GM23338 (cell line): ENCODE measurements around the gene TFAP2E. TPM values are rescaled to one million over a fixed set of nuclear protein-coding genes. Genes with fewer than 3 reads are reported as not detected.

Experiments used
- ATAC-seq: fragments of 200-7000 bp; cut with Tn5 transposase; 3 replicates; pipeline ENCODE4 v1.9.1; 2020
- DNase-seq: peaks from one replicate; pipeline ENCODE4 v3.0.0-alpha.2; 2015; ENCODE audit warnings: low spot score
- H2AFZ ChIP-seq: fragments of 200-600 bp; sonication (generic); 2 replicates; pipeline ENCODE4 v1.8.0; 2016; ENCODE audit warnings: antibody characterized with exemption, mild to moderate bottlenecking, moderate library complexity
- H3F3A ChIP-seq: fragments of 200-600 bp; sonication (generic); replicated peaks from 2 replicates; pipeline ENCODE4 v1.8.0; 2017; ENCODE audit warnings: antibody characterized with exemption, mixed run types, low read depth
- H3K27ac ChIP-seq: fragments of 200-600 bp; sonication (generic); 2 replicates; pipeline ENCODE4 v1.6.1; 2016; ENCODE audit warnings: low read depth
- H3K27me3 ChIP-seq: fragments of 200-600 bp; sonication (generic); 2 replicates; pipeline ENCODE4 v1.8.0; 2016; ENCODE audit warnings: mild to moderate bottlenecking, mixed run types, moderate library complexity; ENCODE audit not compliant: insufficient read depth
- H3K36me3 ChIP-seq: fragments of 200-600 bp; sonication (generic); 2 replicates; pipeline ENCODE4 v1.8.0; 2016; ENCODE audit warnings: mild to moderate bottlenecking; ENCODE audit not compliant: insufficient read depth
- H3K4me1 ChIP-seq: fragments of 200-600 bp; sonication (generic); 2 replicates; pipeline ENCODE4 v1.8.0; 2016; ENCODE audit warnings: mild to moderate bottlenecking, moderate library complexity; ENCODE audit not compliant: insufficient read depth
- H3K4me2 ChIP-seq: fragments of 200-600 bp; sonication (generic); 2 replicates; pipeline ENCODE4 v1.7.1; 2017; ENCODE audit warnings: mixed run types
- H3K4me3 ChIP-seq: fragments of 200-600 bp; sonication (generic); 2 replicates; pipeline ENCODE4 v1.6.1; 2016; ENCODE audit warnings: mixed run types
- H3K79me2 ChIP-seq: fragments of 200-600 bp; sonication (generic); replicated peaks from 2 replicates; pipeline ENCODE4 v1.8.0; 2017; ENCODE audit warnings: mild to moderate bottlenecking; ENCODE audit not compliant: insufficient read depth
- H3K9me2 ChIP-seq: fragments of 200-600 bp; sonication (generic); 2 replicates; pipeline ENCODE4 v1.8.0; 2017; ENCODE audit not compliant: insufficient read depth
- H4K20me1 ChIP-seq: fragments of 200-600 bp; sonication (generic); replicated peaks from 2 replicates; pipeline ENCODE4 v1.8.0; 2017; ENCODE audit warnings: mild to moderate bottlenecking; ENCODE audit not compliant: insufficient read depth
- H3K27ac Mint-ChIP-seq: 2 replicates; pipeline ENCODE4 v1.8.0; 2020; ENCODE audit warnings: inconsistent platforms, mild to moderate bottlenecking, moderate library complexity, mixed read lengths
- H3K27me3 Mint-ChIP-seq: 3 replicates; pipeline ENCODE4 v1.8.0; 2022; ENCODE audit warnings: low read depth, mild to moderate bottlenecking, moderate library complexity, mixed read lengths, inconsistent platforms; ENCODE audit not compliant: insufficient read depth, poor library complexity
- H3K36me3 Mint-ChIP-seq: 3 replicates; pipeline ENCODE4 v1.8.0; 2021; ENCODE audit warnings: low read depth, mild to moderate bottlenecking, inconsistent platforms, moderate library complexity, mixed read lengths
- H3K4me1 Mint-ChIP-seq: 3 replicates; pipeline ENCODE4 v1.8.0; 2020; ENCODE audit warnings: mild to moderate bottlenecking, inconsistent platforms, mixed read lengths
- H3K4me3 Mint-ChIP-seq: 3 replicates; pipeline ENCODE4 v1.8.0; 2021; ENCODE audit warnings: moderate library complexity, mild to moderate bottlenecking, inconsistent platforms, mixed read lengths
- H3K9me3 Mint-ChIP-seq: 3 replicates; pipeline ENCODE4 v1.8.0; 2020; ENCODE audit warnings: moderate library complexity, mild to moderate bottlenecking, inconsistent platforms, mixed read lengths
- CREB1 ChIP-seq: fragments of 250-450 bp; sonication (Bioruptor Pico); IDR thresholded peaks from 2 replicates; pipeline ENCODE4 v1.5.0; 2020; ENCODE audit warnings: low read depth, mild to moderate bottlenecking, moderate library complexity
- EZH2 ChIP-seq: fragments of 200-600 bp; sonication (generic); IDR thresholded peaks from one replicate; pipeline ENCODE4 v1.8.0; 2017; ENCODE audit warnings: antibody characterized with exemption, mild to moderate bottlenecking, low read depth; ENCODE audit not compliant: unreplicated experiment
- EZH2phosphoT487 ChIP-seq: fragments of 200-600 bp; sonication (generic); IDR thresholded peaks from one replicate; pipeline ENCODE4 v1.8.1; 2018; ENCODE audit warnings: antibody characterized with exemption; ENCODE audit not compliant: unreplicated experiment
- JUNB ChIP-seq: IDR thresholded peaks from one replicate; pipeline ENCODE4 v1.6.1; 2016; ENCODE audit warnings: antibody characterized with exemption; ENCODE audit not compliant: unreplicated experiment
- NANOG ChIP-seq: IDR thresholded peaks from 2 replicates; pipeline ENCODE4 v1.6.1; 2016; ENCODE audit warnings: antibody characterized with exemption, borderline replicate concordance
- POLR2AphosphoS5 ChIP-seq: IDR thresholded peaks from 2 replicates; pipeline ENCODE4 v1.6.1; 2016; ENCODE audit warnings: antibody characterized with exemption, low read depth
- STAT1 ChIP-seq: IDR thresholded peaks from one replicate; pipeline ENCODE4 v1.6.1; 2016; ENCODE audit warnings: antibody characterized with exemption; ENCODE audit not compliant: unreplicated experiment
- ZNF114 ChIP-seq: fragments of 250-450 bp; sonication (Bioruptor Pico); IDR thresholded peaks from 2 replicates; pipeline ENCODE4 v1.5.0; 2020; ENCODE audit warnings: mild to moderate bottlenecking, moderate library complexity
- ZNF331 ChIP-seq: fragments of 250-450 bp; sonication (Bioruptor Pico); IDR thresholded peaks from 2 replicates; pipeline ENCODE4 v1.5.0; 2020; ENCODE audit warnings: low read depth, mild to moderate bottlenecking, moderate library complexity
- polyA plus RNA-seq: library from polyadenylated mRNA; unstranded; fragments of >200 nt; fragmentation: Nextera tagmentation; extraction: Ambion mirVana; gene quantifications from 2 replicates; pipeline ENCODE4 v1.2.1, GENCODE V29; 2016
- total RNA-seq: library from RNA; depleted of rRNA; stranded (reverse); fragments of >200 nt; shearing (Covaris generic); gene quantifications from 2 replicates; pipeline ENCODE4 v1.2.3, GENCODE V29; 2014
- TF ChIP-seq, protein P1 (sequence below): IDR thresholded peaks from 2 replicates; pipeline ENCODE4 v1.6.1; 2016; ENCODE audit warnings: antibody characterized with exemption
- TF ChIP-seq, protein P2 (sequence below): fragments of 250-450 bp; sonication (Bioruptor Pico); IDR thresholded peaks from 2 replicates; pipeline ENCODE4 v1.5.0; 2020; ENCODE audit warnings: mild to moderate bottlenecking, moderate library complexity
- TF ChIP-seq, protein P3 (sequence below), 2 experiments: fragments of 200-600 bp in 1 of 2; sonication (generic) in 1 of 2; conservative IDR thresholded peaks; 2 replicates each; pipeline versions ENCODE4 v1.5.1 to v1.6.1; 2016 to 2017; ENCODE audit warnings: antibody characterized with exemption in 2 of 2, low read depth in 2 of 2, mild to moderate bottlenecking in 2 of 2, moderate library complexity in 1 of 2
- TF ChIP-seq, protein P4 (sequence below): IDR thresholded peaks from one replicate; pipeline ENCODE4 v1.6.1; 2018; ENCODE audit warnings: antibody characterized with exemption; ENCODE audit not compliant: unreplicated experiment

TFAP2E gene
- total and polyA plus RNA-seq, 2 experiments from 2014 or later, result 0.34 to 1.4 TPM

DNA sequence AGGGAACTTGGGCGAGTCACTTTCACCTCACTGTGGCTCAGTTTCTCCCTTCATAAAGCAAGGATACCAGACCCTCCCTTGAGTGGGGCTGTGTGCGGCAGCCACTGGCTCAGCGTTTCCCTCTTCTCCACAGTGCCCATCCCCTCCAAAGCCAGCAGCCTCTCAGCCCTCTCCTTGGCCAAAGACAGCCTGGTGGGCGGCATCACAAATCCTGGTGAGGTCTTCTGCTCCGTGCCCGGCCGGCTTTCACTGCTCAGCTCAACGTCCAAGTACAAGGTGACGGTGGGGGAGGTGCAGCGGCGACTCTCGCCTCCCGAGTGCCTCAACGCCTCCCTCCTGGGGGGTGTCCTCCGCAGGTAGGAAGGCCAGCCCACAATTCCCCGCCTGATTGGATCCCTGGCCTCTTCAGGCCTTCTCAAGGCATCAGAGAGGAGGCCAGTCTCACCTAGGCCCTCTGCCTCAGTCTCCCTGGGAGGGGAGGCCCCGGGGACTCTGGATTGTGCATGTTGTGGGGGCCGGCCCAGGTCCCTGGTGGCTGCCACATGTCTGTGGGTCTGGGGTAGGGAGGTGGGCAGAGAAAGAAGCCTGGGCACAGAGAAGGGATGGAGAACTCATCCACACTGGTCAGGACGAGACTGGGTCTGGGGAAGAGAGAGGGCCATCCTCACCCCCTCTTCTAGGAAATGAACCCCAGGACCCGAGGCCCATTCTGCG is 15.2 kb downstream of the TFAP2E start:
- TF ChIP-seq, protein P1, sequence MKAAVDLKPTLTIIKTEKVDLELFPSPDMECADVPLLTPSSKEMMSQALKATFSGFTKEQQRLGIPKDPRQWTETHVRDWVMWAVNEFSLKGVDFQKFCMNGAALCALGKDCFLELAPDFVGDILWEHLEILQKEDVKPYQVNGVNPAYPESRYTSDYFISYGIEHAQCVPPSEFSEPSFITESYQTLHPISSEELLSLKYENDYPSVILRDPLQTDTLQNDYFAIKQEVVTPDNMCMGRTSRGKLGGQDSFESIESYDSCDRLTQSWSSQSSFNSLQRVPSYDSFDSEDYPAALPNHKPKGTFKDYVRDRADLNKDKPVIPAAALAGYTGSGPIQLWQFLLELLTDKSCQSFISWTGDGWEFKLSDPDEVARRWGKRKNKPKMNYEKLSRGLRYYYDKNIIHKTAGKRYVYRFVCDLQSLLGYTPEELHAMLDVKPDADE, result no peak
- TF ChIP-seq, protein P2, sequence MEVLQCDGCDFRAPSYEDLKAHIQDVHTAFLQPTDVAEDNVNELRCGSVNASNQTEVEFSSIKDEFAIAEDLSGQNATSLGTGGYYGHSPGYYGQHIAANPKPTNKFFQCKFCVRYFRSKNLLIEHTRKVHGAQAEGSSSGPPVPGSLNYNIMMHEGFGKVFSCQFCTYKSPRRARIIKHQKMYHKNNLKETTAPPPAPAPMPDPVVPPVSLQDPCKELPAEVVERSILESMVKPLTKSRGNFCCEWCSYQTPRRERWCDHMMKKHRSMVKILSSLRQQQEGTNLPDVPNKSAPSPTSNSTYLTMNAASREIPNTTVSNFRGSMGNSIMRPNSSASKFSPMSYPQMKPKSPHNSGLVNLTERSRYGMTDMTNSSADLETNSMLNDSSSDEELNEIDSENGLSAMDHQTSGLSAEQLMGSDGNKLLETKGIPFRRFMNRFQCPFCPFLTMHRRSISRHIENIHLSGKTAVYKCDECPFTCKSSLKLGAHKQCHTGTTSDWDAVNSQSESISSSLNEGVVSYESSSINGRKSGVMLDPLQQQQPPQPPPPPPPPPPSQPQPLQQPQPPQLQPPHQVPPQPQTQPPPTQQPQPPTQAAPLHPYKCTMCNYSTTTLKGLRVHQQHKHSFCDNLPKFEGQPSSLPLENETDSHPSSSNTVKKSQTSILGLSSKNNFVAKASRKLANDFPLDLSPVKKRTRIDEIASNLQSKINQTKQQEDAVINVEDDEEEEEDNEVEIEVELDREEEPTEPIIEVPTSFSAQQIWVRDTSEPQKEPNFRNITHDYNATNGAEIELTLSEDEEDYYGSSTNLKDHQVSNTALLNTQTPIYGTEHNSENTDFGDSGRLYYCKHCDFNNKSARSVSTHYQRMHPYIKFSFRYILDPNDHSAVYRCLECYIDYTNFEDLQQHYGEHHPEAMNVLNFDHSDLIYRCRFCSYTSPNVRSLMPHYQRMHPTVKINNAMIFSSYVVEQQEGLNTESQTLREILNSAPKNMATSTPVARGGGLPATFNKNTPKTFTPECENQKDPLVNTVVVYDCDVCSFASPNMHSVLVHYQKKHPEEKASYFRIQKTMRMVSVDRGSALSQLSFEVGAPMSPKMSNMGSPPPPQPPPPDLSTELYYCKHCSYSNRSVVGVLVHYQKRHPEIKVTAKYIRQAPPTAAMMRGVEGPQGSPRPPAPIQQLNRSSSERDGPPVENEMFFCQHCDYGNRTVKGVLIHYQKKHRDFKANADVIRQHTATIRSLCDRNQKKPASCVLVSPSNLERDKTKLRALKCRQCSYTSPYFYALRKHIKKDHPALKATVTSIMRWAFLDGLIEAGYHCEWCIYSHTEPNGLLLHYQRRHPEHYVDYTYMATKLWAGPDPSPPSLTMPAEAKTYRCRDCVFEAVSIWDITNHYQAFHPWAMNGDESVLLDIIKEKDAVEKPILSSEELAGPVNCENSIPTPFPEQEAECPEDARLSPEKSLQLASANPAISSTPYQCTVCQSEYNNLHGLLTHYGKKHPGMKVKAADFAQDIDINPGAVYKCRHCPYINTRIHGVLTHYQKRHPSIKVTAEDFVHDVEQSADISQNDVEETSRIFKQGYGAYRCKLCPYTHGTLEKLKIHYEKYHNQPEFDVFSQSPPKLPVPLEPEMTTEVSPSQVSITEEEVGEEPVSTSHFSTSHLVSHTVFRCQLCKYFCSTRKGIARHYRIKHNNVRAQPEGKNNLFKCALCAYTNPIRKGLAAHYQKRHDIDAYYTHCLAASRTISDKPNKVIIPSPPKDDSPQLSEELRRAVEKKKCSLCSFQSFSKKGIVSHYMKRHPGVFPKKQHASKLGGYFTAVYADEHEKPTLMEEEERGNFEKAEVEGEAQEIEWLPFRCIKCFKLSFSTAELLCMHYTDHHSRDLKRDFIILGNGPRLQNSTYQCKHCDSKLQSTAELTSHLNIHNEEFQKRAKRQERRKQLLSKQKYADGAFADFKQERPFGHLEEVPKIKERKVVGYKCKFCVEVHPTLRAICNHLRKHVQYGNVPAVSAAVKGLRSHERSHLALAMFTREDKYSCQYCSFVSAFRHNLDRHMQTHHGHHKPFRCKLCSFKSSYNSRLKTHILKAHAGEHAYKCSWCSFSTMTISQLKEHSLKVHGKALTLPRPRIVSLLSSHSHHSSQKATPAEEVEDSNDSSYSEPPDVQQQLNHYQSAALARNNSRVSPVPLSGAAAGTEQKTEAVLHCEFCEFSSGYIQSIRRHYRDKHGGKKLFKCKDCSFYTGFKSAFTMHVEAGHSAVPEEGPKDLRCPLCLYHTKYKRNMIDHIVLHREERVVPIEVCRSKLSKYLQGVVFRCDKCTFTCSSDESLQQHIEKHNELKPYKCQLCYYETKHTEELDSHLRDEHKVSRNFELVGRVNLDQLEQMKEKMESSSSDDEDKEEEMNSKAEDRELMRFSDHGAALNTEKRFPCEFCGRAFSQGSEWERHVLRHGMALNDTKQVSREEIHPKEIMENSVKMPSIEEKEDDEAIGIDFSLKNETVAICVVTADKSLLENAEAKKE (CRISPR knock-in tag), result no peak
- TF ChIP-seq CREB1 (CRISPR knock-in tag), result no peak
- no peak for TF ChIP-seq POLR2AphosphoS5
- no peak for TF ChIP-seq ZNF114 (CRISPR knock-in tag)
- no peak for TF ChIP-seq ZNF331
- no peak for TF ChIP-seq EZH2phosphoT487
- TF ChIP-seq, protein P3, sequence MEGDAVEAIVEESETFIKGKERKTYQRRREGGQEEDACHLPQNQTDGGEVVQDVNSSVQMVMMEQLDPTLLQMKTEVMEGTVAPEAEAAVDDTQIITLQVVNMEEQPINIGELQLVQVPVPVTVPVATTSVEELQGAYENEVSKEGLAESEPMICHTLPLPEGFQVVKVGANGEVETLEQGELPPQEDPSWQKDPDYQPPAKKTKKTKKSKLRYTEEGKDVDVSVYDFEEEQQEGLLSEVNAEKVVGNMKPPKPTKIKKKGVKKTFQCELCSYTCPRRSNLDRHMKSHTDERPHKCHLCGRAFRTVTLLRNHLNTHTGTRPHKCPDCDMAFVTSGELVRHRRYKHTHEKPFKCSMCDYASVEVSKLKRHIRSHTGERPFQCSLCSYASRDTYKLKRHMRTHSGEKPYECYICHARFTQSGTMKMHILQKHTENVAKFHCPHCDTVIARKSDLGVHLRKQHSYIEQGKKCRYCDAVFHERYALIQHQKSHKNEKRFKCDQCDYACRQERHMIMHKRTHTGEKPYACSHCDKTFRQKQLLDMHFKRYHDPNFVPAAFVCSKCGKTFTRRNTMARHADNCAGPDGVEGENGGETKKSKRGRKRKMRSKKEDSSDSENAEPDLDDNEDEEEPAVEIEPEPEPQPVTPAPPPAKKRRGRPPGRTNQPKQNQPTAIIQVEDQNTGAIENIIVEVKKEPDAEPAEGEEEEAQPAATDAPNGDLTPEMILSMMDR (conservative IDR thresholded peaks at IDR 0.05; ENCODE audit: low read depth in 2 of 2), result no peak
- TF ChIP-seq STAT1, result no peak
- TF ChIP-seq NANOG, result no peak
- no peak for TF ChIP-seq EZH2
- no peak for TF ChIP-seq JUNB
- TF ChIP-seq, protein P4, sequence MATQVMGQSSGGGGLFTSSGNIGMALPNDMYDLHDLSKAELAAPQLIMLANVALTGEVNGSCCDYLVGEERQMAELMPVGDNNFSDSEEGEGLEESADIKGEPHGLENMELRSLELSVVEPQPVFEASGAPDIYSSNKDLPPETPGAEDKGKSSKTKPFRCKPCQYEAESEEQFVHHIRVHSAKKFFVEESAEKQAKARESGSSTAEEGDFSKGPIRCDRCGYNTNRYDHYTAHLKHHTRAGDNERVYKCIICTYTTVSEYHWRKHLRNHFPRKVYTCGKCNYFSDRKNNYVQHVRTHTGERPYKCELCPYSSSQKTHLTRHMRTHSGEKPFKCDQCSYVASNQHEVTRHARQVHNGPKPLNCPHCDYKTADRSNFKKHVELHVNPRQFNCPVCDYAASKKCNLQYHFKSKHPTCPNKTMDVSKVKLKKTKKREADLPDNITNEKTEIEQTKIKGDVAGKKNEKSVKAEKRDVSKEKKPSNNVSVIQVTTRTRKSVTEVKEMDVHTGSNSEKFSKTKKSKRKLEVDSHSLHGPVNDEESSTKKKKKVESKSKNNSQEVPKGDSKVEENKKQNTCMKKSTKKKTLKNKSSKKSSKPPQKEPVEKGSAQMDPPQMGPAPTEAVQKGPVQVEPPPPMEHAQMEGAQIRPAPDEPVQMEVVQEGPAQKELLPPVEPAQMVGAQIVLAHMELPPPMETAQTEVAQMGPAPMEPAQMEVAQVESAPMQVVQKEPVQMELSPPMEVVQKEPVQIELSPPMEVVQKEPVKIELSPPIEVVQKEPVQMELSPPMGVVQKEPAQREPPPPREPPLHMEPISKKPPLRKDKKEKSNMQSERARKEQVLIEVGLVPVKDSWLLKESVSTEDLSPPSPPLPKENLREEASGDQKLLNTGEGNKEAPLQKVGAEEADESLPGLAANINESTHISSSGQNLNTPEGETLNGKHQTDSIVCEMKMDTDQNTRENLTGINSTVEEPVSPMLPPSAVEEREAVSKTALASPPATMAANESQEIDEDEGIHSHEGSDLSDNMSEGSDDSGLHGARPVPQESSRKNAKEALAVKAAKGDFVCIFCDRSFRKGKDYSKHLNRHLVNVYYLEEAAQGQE, result no peak
- no peaks in the 10 kb centered on the region for H3K27me3 ChIP-seq
- Mint-ChIP-seq H3K9me3 (0 out of 3 replicates have a peak, but pooled peaks cover 2% of the 10 kb centered on the region), H3K36me3 (no peaks in the 10 kb centered on the region), H3K27me3 (peaks cover 8% of the 10 kb centered on the region), H3K4me3 (no peak overlapping the region), H3K27ac (no peak overlapping the region), H3K4me1 (peaks cover 7% of the 10 kb centered on the region; the same call in 2 of the 3 replicates)
- H3K4me1 ChIP-seq, result no peaks in the 10 kb centered on the region
- H3K4me3 ChIP-seq, result no peak overlapping the region
- no peaks in the 10 kb centered on the region for H3K79me2 ChIP-seq
- ATAC-seq, result peak; percentile 57
- H3K9me2 ChIP-seq, result no peaks in the 10 kb centered on the region
- no peak overlapping the region for H3K4me2 ChIP-seq
- H3F3A ChIP-seq, result no peaks in the 10 kb centered on the region
- no peak overlapping the region for H3K27ac ChIP-seq
- H3K36me3 ChIP-seq, result no peaks in the 10 kb centered on the region
- no peaks in the 10 kb centered on the region for H4K20me1 ChIP-seq
- H2AFZ ChIP-seq, result no peak overlapping the region
- no peak for DNase-seq
